GM10266 (cell line): Measurements from ENCODE around the gene CAMK2A.

ENCODE experiments used
- DNase-seq: peaks from one replicate; pipeline ENCODE4 v3.0.0; 2012; ENCODE audit errors: extremely low spot score
- CTCF ChIP-seq: IDR thresholded peaks from 2 replicates; pipeline ENCODE4 v1.5.1; 2012; ENCODE audit warnings: mild to moderate bottlenecking, low read depth; ENCODE audit not compliant: control insufficient read depth, insufficient read depth; ENCODE audit errors: missing control alignments

CAMK2A gene

DNA sequence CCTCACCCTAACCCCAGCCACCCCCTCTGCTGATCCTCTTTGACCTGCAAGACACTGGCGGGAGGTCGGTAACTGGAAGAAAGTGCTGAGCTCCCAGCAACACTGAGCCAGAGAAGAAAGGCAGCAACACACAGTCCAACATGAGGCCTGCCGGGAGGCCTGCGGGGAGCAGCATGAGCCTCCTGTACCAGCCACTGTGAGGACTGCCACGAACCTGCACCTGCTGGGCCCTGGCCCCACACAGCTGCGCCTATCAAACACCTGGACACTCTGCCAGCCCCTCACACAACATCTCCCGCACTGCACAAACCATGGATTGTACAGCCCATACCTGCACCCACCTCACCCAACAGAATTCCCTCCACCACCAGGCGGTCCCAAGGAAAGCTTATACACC, 18.3 kb downstream of the CAMK2A start:
- TF ChIP-seq CTCF: no peak

DNA sequence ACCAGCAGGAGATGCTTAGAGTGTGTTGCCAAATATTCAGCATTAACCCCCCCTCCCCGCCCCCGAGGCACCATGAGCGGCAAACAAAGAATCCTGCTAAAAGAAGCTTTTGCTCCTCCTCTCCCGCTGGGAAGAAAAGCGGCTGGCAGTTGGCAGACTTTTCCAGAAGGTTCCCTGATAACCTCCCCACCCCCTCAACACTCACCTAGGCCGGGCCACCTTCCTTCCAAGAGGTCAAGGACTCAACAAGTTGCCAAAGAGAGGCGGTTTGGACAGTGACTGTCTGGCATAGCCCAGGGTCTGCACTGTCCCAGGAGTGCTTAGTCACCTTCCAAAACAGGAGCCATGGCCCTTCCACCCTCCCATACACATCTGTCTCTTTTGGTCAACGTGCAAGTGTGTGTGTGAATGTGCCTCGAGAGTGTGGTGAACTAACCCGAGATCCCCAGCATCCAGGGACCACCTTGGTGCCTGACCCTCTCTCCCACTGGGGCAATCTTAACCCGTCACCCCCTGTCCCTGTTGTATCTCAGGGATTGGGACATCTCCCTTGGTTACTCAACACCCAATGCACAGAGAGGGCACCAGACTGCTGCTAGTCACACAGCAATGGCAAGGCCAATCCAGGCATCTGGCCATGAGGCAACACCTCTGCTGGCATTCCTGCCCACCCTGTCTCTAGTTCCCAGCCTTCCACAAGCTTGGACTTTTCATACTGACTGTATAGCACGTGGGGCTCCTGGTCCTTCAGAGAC, 18.9 kb downstream of the CAMK2A start:
- DNase-seq: no peak
- TF ChIP-seq CTCF: no peak

More for the DNA sequence above, 18.3 kb downstream of the CAMK2A start:
- DNase-seq: no peak

DNA sequence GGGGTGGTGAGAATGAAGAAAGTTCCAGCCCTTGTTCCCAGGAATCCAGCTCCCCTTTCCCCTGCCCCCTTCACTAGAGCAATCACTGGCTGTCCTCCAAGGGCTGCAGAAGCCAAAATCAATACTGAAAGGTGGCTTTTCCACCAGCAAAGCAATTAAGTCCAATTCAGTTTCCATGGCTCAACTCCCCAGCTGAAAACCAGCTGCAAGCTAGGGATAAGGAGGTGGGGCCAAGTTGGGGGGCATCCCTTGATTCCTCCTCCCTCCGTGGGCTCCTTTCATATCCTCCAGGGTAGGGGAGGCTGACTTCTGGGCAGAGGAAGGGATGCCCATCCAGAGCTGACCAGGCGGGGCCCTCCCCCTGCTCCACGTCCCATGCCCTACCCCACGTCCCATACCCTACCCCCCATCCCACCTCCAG, 22.7 kb downstream of the CAMK2A start:
- DNase-seq: no peak
- no peak for TF ChIP-seq CTCF

DNA sequence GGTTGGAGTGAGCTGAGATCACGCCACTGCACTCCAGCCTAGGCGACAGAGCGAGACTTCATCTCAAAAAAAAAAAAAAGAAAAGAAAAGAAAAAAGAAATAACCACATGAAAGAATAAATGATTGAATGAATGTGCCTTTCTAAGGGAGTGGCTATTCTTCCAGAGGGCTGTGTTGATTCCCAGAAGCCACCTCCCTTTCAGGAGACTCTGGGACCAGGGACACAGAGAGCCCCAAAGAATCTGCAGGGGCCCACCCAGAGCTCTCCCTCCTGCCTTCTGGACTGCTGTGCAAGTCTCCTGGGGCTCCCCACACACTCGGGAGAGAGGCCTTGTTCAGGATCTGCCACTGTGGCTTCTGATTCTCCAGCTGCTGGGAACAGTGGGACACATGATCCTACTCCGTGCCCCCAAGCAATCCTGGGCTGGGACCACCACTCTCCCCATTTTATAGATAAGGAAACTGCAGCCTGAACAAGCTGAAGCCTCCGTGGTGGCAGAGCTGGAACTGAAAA, 23.6 kb downstream of the CAMK2A start:
- DNase-seq: no peak
- TF ChIP-seq CTCF: no peak

DNA sequence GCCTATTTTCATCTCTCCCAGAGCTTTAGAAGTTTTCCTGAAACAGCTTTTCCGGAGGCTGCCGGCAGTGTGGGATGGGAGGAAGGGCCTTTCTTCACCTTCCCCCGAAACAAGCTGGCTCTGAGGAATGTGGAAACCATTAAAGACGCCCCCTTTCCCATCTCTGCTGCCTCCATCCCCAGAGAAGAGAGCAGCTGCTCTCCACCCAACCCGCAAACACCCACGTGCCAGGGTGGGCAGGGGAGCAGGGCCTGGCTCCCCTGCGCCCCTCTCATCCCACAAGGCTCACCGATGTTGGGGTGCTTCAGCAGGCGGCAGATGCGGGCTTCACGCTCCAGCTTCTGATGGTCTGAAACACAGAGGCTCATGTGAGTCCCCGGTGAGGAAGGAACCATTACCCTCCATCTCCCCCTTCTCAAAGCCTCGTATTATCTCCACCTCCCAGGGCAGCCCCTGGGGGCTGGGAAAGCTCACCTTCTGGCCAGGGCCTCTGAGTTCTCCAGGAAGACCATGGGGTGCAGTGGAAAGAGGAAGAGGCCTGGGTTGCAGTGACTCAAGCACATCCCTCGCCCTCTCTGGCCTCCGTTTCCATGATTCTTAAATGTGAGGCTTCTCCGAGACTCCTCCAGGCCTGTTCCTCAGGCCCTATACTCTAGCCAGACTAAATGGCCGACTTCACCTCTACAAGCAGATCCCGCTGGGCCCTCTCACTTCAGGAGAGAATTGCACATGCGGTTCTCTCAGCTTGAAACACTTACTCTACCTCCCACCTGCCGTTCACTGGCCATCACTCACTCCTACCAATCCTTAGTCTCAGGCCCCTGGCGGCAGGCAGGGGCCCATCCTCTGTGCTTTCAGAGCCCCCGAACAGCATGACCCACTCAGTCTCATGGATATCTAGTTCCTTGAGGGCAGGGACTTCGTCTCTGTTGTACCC, 24.6 kb downstream of the CAMK2A start:
- no peak for DNase-seq
- no peak for TF ChIP-seq CTCF

GRCh38 chr5:150263801-150264621, 25.6 kb downstream of the CAMK2A start:
- no peak for DNase-seq
- TF ChIP-seq CTCF: no peak
